Measurements from ENCODE around the gene DHX8.

DHX8 gene

DNA sequence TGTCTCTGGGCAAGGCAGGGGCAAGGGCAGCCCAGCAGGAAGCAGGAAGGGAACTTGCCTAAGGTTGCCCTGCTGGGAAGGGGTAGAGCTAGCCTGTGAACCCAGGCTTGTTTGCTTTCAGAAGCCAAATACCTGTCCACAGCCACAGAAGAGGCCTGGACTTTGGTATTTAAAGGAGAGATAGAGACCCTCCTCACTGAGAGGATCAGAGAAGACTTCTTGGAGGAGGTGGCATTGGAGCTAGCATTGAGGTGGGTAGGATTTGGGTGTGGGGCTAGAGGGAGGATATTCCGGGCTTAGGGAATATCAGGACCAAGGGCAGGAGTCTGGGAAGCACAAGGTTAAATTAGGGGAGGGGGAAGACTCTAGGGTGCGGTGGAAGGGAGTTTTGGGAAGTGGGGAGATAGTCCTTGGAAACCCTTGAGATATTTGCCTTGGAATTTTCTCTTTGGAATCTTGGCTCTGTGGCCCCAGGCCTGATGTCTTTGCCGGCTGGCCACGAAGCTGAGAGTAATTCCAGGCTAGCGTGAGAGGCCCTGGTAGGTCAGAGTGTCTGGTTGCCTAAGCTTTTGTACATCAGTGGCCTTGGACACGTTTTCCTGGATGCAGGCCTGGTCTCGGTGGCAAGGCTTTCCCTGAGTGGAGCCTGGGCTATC lies 75.5 kb downstream of the DHX8 start:
- no peak for DNase-seq (ENCODE audit: insufficient read length, low spot score)
- no peak for FAIRE-seq
- TF ChIP-seq, protein P1, sequence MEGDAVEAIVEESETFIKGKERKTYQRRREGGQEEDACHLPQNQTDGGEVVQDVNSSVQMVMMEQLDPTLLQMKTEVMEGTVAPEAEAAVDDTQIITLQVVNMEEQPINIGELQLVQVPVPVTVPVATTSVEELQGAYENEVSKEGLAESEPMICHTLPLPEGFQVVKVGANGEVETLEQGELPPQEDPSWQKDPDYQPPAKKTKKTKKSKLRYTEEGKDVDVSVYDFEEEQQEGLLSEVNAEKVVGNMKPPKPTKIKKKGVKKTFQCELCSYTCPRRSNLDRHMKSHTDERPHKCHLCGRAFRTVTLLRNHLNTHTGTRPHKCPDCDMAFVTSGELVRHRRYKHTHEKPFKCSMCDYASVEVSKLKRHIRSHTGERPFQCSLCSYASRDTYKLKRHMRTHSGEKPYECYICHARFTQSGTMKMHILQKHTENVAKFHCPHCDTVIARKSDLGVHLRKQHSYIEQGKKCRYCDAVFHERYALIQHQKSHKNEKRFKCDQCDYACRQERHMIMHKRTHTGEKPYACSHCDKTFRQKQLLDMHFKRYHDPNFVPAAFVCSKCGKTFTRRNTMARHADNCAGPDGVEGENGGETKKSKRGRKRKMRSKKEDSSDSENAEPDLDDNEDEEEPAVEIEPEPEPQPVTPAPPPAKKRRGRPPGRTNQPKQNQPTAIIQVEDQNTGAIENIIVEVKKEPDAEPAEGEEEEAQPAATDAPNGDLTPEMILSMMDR (IDR thresholded peaks at IDR 0.05; ENCODE audit: insufficient read depth, missing control alignments) = no peak

DNA sequence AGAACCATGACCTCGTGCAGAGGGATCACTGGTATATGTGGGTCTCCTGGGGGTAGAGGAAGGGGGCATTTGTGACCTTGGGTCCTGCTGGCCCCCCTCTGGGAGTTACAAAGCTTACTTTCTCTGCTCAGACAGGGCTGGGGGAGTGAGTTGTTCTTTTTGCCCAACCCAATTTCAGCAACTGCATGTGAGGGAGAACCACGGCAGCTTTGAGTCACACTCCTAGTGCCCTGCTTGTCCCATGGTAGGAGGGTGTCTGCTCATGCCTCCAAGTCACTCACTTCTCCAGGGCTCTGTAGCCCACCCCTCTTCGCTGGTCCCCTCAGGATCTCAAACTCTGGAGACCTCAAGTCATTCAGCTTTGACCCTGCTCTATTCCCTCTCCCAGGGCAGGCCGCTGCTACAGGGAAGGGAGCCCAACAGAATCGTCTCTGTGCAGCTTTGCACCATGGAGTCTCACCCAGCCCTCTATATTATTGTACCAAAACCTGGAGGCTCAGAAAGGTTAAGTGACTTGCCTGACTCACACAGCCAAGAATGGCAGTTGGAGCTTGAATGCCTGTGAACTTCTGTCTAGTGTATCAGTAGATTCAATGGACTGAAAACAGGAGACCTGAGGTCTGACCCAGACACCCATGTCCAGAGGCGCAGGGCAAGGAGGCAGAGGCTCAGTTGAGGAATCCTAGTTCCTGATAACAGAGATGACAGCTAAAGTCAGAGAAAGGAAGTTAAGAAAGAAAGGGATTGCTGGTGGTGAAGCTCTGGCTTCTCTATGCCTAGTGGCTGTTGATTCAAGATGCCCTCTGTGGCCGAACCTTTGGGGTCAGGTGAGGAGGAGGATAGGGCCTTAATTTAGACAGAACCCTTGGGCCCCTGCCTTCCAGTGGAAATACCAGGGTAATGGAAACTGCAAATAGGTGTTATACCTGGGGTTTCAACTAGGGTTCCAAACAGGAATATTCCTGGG lies 77.0 kb downstream of the DHX8 start:
- DNase-seq (ENCODE audit: insufficient read length, low spot score) (no peak), FAIRE-seq (no peak)
- TF ChIP-seq, protein P1 (IDR thresholded peaks at IDR 0.05; ENCODE audit: insufficient read depth, missing control alignments) = no peak

DNA sequence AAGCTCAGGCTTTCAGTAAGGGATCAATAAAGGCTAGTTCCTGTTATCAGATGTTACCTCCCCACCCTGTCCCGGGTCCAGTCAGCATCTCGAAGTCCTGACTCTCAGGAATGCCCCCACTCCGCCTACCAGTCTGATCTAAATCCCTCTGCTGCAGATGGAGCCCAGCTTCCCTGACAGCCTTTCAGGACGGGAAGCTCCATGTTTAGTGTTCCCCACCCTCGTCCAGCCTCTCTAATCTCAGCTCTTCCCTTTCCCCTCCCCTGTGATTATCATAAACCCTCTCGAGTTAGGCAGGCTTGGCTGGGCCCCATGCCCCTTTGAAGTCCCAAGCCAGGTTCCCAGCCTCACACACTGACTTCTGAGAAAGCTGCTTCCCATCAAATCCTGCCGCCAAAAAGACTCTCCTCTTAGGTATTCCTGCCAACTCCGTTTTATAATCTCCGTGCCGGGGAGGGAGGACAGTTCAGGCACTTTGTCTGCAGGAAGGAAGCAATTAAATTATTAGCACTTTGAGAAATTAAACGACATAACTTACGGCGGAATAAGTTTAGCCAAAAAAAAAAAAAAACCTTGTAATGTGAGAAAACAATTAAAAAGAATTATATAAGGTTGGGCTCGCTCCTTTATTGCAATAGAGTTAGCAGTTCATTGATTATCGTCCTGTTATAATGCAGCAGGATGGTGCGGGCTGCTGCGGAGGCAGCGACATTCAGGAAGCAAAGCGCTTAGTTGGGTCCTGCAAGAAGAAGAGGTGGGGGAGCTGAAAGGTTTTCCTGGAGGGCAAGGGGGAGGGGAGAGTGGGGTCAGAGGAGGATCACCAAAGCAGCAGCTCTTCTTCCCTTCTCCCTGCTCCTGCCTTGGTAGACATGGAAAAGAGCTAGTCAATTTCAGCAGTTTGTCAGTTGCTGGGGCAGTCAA lies 79.2 kb downstream of the DHX8 start:
- FAIRE-seq (no peak), DNase-seq (ENCODE audit: insufficient read length, low spot score) (no peak)
- TF ChIP-seq, protein P1 (IDR thresholded peaks at IDR 0.05; ENCODE audit: insufficient read depth, missing control alignments) = no peak

DNA sequence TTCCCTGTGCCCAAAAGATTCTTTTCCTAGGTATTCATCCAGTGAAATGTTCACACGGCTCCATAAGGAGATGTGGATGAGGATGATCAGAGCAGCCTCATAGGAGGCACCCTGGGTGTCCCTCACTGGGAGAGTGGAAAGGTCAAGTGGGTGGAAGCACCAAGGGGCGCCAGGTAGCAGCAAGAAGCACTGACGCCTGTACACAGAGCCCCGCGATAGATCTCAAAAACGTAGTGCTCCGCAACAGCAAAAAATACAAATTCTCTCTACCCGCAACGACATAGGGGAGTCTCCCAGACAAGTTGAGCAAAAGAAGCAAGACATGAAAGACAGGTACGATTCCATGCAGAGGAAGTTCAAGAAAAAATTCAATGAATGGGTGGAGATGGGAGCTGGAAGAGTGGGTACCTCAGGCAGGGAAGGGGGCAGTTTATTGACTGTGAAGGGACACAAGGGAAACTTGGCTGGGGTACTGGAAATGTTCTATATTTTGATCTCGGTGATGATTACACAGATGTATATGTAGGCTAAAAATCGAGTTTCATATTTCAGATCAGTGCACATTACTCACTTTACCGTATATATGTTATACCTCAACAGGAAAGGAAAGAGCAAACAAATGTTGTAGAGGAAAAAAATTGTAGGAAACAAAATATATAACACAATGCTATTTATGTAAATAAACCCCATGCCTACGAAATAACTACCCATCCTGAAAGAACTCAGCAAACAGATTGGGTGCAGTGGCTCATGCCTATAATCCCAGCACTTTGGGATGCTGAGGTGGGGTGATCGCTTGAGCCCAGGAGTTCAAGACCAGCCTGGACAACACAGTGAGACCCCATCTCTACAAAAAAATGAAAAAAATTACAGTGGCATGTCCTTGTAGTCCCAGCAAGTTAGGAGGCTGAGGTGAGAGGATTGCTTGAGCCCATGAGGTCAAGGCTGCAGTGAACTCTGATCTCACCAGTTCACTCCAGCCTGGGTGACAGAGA lies 80.1 kb downstream of the DHX8 start:
- TF ChIP-seq, protein P1 (IDR thresholded peaks at IDR 0.05; ENCODE audit: insufficient read depth, missing control alignments) = no peak
- DNase-seq (ENCODE audit: insufficient read length, low spot score) = no peak
- no peak for FAIRE-seq

GRCh38 chr17:43568506-43569082 lies 84.8 kb downstream of the DHX8 start:
- TF ChIP-seq, protein P1 (IDR thresholded peaks at IDR 0.05; ENCODE audit: insufficient read depth, missing control alignments) = no peak
- DNase-seq (ENCODE audit: insufficient read length, low spot score) = no peak
- no peak for FAIRE-seq
